CD4-positive, CD25-positive, alpha-beta regulatory T cell (primary cell): Measurements from ENCODE around the gene BTN3A1. TPM values are rescaled to one million over a fixed set of nuclear protein-coding genes. Genes with fewer than 3 reads are reported as not detected.
"Not testable (repeated sequence)": the region's sequence is repeated elsewhere in the genome, so short reads cannot be mapped to it uniquely, and the experiment has no call there.

Experiments
- ATAC-seq, 2 donors: fragments of 150-1000 bp; cut with Tn5 transposase; one replicate each; pipeline ENCODE4 v1.10.0; 2021; ENCODE audit warnings: low read depth in 2 of 2, moderate number of reproducible peaks in 2 of 2, moderate library complexity in 1 of 2
- DNase-seq, 3 donors: peaks; one replicate each; pipeline versions ENCODE4 v3.0.0 to v3.0.0-alpha.2; 2012 to 2022; ENCODE audit warnings: mixed read lengths in 1 of 3
- H3K27ac ChIP-seq: one replicate; pipeline ENCODE4 v1.7.0; 2013; ENCODE audit warnings: mild to moderate bottlenecking, low read length; ENCODE audit not compliant: insufficient read depth, poor library complexity, severe bottlenecking
- H3K27me3 ChIP-seq: one replicate; pipeline ENCODE4 v1.7.0; 2013; ENCODE audit warnings: low read length; ENCODE audit not compliant: control insufficient read depth, insufficient read depth
- H3K36me3 ChIP-seq: one replicate; pipeline ENCODE4 v1.7.0; 2013; ENCODE audit warnings: mild to moderate bottlenecking, low read length, moderate library complexity; ENCODE audit not compliant: control insufficient read depth, insufficient read depth
- H3K4me1 ChIP-seq: 2 replicates; pipeline ENCODE4 v1.7.0; 2013; ENCODE audit warnings: mild to moderate bottlenecking, low read length; ENCODE audit not compliant: insufficient read depth, control insufficient read depth, poor library complexity, severe bottlenecking
- H3K4me3 ChIP-seq: one replicate; pipeline ENCODE4 v1.7.0; 2013; ENCODE audit warnings: low read depth, mild to moderate bottlenecking, low read length, moderate library complexity
- H3K9me3 ChIP-seq, 2 experiments: 1 replicate in 1 of 2; 2 replicates in 1 of 2; pipeline ENCODE4 v1.7.0; 2013; ENCODE audit warnings: low read length in 2 of 2, mild to moderate bottlenecking in 1 of 2, moderate library complexity in 1 of 2; ENCODE audit not compliant: control insufficient read depth in 2 of 2
- H3K27ac Mint-ChIP-seq, 3 donors: one replicate each; pipeline ENCODE4 v1.8.0; 2020 to 2022; ENCODE audit warnings: mild to moderate bottlenecking in 3 of 3, mixed read lengths in 3 of 3, moderate library complexity in 2 of 3
- H3K27me3 Mint-ChIP-seq: one replicate; pipeline ENCODE4 v1.8.0; 2022; ENCODE audit warnings: mild to moderate bottlenecking, mixed read lengths
- H3K36me3 Mint-ChIP-seq: one replicate; pipeline ENCODE4 v1.8.0; 2020; ENCODE audit warnings: mixed read lengths
- H3K4me1 Mint-ChIP-seq, 4 donors: one replicate each; pipeline ENCODE4 v1.8.0; 2020 to 2022; ENCODE audit warnings: mixed read lengths in 4 of 4, mild to moderate bottlenecking in 1 of 4
- H3K4me3 Mint-ChIP-seq, 4 donors: one replicate each; pipeline ENCODE4 v1.8.0; 2020 to 2022; ENCODE audit warnings: mild to moderate bottlenecking in 4 of 4, mixed read lengths in 4 of 4, moderate library complexity in 3 of 4
- H3K9me3 Mint-ChIP-seq, 7 donors: one replicate each; pipeline ENCODE4 v1.8.0; 2020 to 2022; ENCODE audit warnings: mixed read lengths in 7 of 7, mild to moderate bottlenecking in 3 of 7, moderate library complexity in 2 of 7
- polyA plus RNA-seq, 4 donors: library from polyadenylated mRNA; unstranded; fragments of 300-500 nt; fragmentation: Illumina TruSeq; gene quantifications; one replicate each; pipeline ENCODE4 v1.2.3, GENCODE V29; 2021
- total RNA-seq: library from RNA; stranded (reverse); gene quantifications from one replicate; pipeline ENCODE4 v1.2.3, GENCODE V29; 2022

Gene BTN3A1
- total and polyA plus RNA-seq, 5 donors from 2014 or later = 67.4 to 279 (median 72.0) TPM

DNA sequence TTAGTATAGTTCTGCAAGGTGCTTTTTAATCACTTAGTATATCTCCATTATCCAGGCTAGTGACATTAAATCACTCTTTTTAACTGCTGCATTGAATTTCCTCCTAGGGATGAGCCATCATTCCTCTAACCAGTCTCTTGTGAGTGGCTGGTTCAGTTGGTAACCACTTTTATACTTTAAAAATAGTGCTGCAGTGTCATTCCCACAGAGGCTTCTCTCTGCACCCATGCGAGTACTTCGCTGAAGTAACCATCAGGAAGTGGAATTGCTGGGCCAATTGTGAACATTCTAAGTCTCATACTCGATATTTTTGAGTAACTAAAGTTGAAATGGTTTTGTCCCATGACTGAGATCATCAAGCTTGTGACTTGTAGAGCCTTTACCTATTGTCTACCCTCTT, 35.0 kb upstream of the BTN3A1 start:
- Mint-ChIP-seq H3K27me3 (no peaks in the 10 kb centered on the region), H3K4me3 (peak overlapping the region in 1 of 4 donors; percentile 95), H3K27ac (peak overlapping the region; percentile 73 to 87 (median 82)), H3K4me1 (peaks cover 22 to 65% (median 56%) of the 10 kb centered on the region in 4 donors), H3K36me3 (peaks cover 34% of the 10 kb centered on the region), H3K9me3 (no peaks in the 10 kb centered on the region)
- no peaks in the 10 kb centered on the region for H3K27me3 ChIP-seq
- H3K9me3 ChIP-seq = no peaks in the 10 kb centered on the region
- H3K4me3 ChIP-seq = peak overlapping the region; percentile 97
- DNase-seq = no peak
- ATAC-seq = no peak
- H3K4me1 ChIP-seq = peaks cover 71% of the 10 kb centered on the region
- peak overlapping the region; percentile 52 for H3K27ac ChIP-seq
- peaks cover 23% of the 10 kb centered on the region for H3K36me3 ChIP-seq

DNA sequence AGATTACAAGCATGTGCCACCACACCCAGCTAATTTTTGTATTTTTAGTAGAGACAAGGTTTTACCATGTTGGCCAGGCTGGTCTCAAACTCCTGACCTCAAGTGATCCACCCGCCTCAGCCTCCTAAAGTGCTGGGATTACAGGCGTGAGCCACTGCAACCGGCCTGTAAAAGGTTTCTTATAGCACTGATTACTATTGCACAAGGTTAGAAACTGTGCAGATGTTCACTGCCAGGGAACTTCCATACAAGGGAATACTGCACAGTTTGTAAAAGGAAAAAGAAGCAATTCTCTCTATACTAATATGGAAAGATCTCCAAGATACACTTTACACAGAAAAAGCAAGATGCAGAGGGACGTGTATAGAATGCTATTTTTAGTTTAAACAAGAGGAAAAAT, 30.3 kb upstream of the BTN3A1 start:
- not testable (repeated sequence) for ATAC-seq, H3K4me3 ChIP-seq, H3K27me3 ChIP-seq, H3K9me3 ChIP-seq, H3K27me3 Mint-ChIP-seq, H3K9me3 Mint-ChIP-seq, DNase-seq
- Histone ChIP-seq H3K27ac (peak overlapping the region; percentile 41), H3K36me3 (peaks cover 63% of the 10 kb centered on the region), H3K4me1 (peaks cover 44% of the 10 kb centered on the region)
- peak overlapping the region in 3 of 4 donors; percentile 11 to 57 (median 38) for H3K4me3 Mint-ChIP-seq
- H3K4me1 Mint-ChIP-seq = peaks cover 26 to 88% (median 68%) of the 10 kb centered on the region in 4 donors
- peak overlapping the region in 2 of 3 donors; percentile 52 to 80 for H3K27ac Mint-ChIP-seq
- peaks cover 71% of the 10 kb centered on the region for H3K36me3 Mint-ChIP-seq

DNA sequence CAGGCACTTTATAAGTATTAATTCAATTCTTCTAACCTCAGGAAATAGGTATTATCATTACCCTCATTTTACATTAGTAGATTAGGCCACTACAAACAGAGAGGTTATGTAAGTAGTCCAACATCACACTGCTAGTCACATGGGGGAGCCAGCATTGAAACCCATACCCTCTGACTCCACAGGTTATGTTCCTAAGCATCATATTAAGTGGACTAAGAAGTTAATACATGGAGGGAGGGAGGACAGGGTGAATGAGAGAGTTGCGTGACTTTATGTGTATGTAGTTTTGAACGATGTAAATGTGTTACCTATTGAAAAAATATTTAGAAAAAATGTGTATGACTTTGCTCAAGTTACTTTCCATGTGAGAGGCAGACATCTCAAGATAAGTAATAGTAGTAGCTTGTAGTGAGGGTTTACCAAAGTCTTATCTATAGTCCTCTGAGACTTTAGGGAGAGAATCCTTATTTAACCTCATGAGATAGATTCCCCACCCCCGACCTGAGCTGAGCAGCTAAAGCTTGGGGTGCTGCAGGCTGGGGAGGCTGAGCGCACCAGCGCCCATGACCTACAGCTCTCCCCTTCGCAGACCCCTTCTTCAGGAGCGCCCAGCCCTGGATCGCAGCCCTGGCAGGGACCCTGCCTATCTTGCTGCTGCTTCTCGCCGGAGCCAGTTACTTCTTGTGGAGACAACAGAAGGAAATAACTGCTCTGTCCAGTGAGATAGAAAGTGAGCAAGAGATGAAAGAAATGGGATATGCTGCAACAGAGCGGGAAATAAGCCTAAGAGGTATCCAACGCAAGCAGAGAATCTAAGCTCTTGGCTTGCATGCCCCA, 29.5 kb upstream of the BTN3A1 start:
- Mint-ChIP-seq H3K27ac (peak overlapping the region; percentile 14 to 87 (median 46)), H3K4me1 (peaks cover 20 to 84% (median 66%) of the 10 kb centered on the region in 4 donors), H3K4me3 (no peak overlapping the region), H3K27me3 (no peaks in the 10 kb centered on the region), H3K36me3 (peaks cover 70% of the 10 kb centered on the region), H3K9me3 (no peaks in the 10 kb centered on the region)
- Histone ChIP-seq H3K27me3 (no peaks in the 10 kb centered on the region), H3K9me3 (no peaks in the 10 kb centered on the region), H3K36me3 (peaks cover 69% of the 10 kb centered on the region), H3K4me3 (no peak overlapping the region), H3K4me1 (peaks cover 37% of the 10 kb centered on the region), H3K27ac (peak overlapping the region; percentile 48)
- no peak for ATAC-seq
- DNase-seq = no peak

DNA sequence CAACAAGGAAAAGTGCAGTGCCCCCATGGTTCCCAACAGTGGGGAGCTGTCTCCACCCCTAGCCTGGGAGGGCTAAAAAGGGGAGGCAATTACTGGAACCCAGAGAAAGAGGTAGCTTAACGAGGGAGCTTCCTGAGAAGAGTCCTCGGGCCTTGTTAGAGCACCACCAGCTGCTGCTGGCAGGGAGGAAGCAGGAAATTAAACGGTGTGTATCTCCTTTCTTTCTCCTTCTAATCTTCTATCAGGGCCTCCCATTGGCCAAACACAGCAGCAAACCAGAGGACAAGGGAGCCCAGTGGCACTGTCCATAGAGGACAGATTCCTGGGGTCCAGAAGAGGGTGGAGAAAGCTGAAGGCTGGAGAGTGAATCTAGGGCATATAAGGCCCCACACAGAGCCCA, 26.8 kb upstream of the BTN3A1 start:
- DNase-seq (peak in 1 of 3 donors; percentile 42), ATAC-seq (peak in 1 of 2 donors; percentile 24)

DNA sequence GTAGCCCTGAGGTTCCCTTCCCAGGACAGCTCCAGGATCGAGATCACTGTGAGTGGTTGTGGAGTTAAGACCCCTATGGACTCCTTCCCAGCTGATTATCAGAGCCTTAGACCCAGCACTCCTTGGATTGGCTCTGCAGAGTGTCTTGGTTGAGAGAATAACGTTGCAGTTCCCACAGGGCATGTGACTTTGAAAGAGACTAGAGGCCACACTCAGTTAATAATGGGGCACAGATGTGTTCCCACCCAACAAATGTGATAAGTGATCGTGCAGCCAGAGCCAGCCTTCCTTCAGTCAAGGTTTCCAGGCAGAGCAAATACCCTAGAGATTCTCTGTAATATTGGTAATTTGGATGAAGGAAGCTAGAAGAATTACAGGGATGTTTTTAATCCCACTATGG, 24.4 kb upstream of the BTN3A1 start:
- H3K4me3 ChIP-seq = no peak overlapping the region
- no peaks in the 10 kb centered on the region for H3K9me3 ChIP-seq
- H3K27ac ChIP-seq = no peak overlapping the region
- DNase-seq (no peak), ATAC-seq (no peak)
- H3K36me3 ChIP-seq = peaks cover 42% of the 10 kb centered on the region
- Mint-ChIP-seq H3K9me3 (peaks cover 0 to 1% (median 0%) of the 10 kb centered on the region in 7 donors), H3K27ac (peak overlapping the region; percentile 1 to 50 (median 42)), H3K36me3 (peaks cover 38% of the 10 kb centered on the region), H3K4me3 (peak overlapping the region in 1 of 4 donors; percentile 0), H3K27me3 (no peaks in the 10 kb centered on the region), H3K4me1 (peaks cover 18 to 68% (median 51%) of the 10 kb centered on the region in 4 donors)
- no peaks in the 10 kb centered on the region for H3K4me1 ChIP-seq
- H3K27me3 ChIP-seq = no peaks in the 10 kb centered on the region

More for the DNA sequence above, 26.8 kb upstream of the BTN3A1 start:
- H3K27me3 ChIP-seq = no peaks in the 10 kb centered on the region
- H3K4me1 Mint-ChIP-seq = peaks cover 20 to 71% (median 53%) of the 10 kb centered on the region in 4 donors
- H3K27ac Mint-ChIP-seq = peak overlapping the region; percentile 85 to 93 (median 87)
- H3K27me3 Mint-ChIP-seq = no peaks in the 10 kb centered on the region
- H3K36me3 ChIP-seq = peaks cover 58% of the 10 kb centered on the region
- H3K36me3 Mint-ChIP-seq = peaks cover 52% of the 10 kb centered on the region
- H3K4me1 ChIP-seq = peaks cover 19% of the 10 kb centered on the region
- H3K4me3 ChIP-seq = no peak overlapping the region
- H3K27ac ChIP-seq = peak overlapping the region; percentile 53
- no peaks in the 10 kb centered on the region for H3K9me3 ChIP-seq
- peaks cover 0 to 1% (median 0%) of the 10 kb centered on the region in 7 donors for H3K9me3 Mint-ChIP-seq
- H3K4me3 Mint-ChIP-seq = no peak overlapping the region

DNA sequence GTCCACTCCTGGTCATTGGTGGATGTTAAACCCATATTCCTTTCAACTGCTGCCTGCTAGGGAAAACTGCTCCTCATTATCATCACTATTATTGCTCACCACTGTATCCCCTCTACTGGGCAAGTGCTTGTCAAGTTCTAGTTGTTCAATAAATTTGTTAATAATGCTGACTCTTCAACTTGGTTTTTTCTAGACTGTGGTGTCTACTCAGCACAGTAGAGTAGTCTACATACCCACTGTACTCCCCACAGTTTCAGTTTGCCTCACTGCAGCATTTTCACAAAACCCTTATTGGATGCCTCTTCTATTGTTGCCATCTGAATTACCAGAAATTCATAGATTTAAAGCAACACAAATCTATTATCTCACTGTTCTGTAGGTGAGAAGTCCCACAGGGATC, 23.9 kb upstream of the BTN3A1 start:
- H3K4me3 ChIP-seq, ATAC-seq, H3K27me3 ChIP-seq, H3K27ac ChIP-seq, H3K9me3 Mint-ChIP-seq, H3K4me1 ChIP-seq, H3K9me3 ChIP-seq, DNase-seq, H3K27me3 Mint-ChIP-seq: not testable (repeated sequence)
- H3K27ac Mint-ChIP-seq = peak overlapping the region in 2 of 3 donors; percentile 1 to 50
- H3K36me3 ChIP-seq = peaks cover 38% of the 10 kb centered on the region
- H3K4me3 Mint-ChIP-seq = peak overlapping the region in 1 of 4 donors; percentile 0
- H3K4me1 Mint-ChIP-seq = peaks cover 18 to 68% (median 51%) of the 10 kb centered on the region in 4 donors
- peaks cover 34% of the 10 kb centered on the region for H3K36me3 Mint-ChIP-seq

DNA sequence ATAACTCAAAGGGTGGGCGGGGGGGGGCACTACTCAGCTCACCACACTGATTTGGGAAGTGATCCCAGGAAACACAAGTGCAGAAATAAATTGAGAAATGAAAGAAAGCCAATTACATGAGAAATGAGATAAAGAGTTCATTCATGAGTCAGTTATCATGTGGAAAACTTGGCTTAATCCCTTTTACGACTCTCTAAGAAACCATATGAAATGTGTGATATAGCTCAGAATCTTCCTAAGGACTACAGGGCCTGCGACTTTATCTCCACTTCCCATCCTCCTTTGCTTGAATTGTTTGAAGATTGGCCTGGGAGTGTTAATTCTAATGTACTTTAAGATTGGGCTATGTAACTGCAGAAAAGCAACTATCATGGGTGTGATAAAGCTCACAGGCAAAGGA, 22.8 kb upstream of the BTN3A1 start:
- Histone ChIP-seq H3K36me3 (peaks cover 26% of the 10 kb centered on the region), H3K4me1 (peaks cover 10% of the 10 kb centered on the region), H3K27me3 (no peaks in the 10 kb centered on the region), H3K4me3 (no peak overlapping the region), H3K27ac (no peak overlapping the region), H3K9me3 (no peaks in the 10 kb centered on the region)
- H3K4me1 Mint-ChIP-seq = peaks cover 12 to 69% (median 46%) of the 10 kb centered on the region in 4 donors
- H3K9me3 Mint-ChIP-seq = peaks cover 0 to 1% (median 0%) of the 10 kb centered on the region in 7 donors
- ATAC-seq (no peak), DNase-seq (no peak)
- no peaks in the 10 kb centered on the region for H3K27me3 Mint-ChIP-seq
- H3K36me3 Mint-ChIP-seq = peaks cover 24% of the 10 kb centered on the region
- peak overlapping the region in 1 of 4 donors; percentile 14 for H3K4me3 Mint-ChIP-seq
- H3K27ac Mint-ChIP-seq = peak overlapping the region in 1 of 3 donors; percentile 83
